Measurements from ENCODE around the gene ROBO2.
A peak's percentile ranks its signal among the peaks of the same experiment; 100 is the strongest.

Gene ROBO2

DNA sequence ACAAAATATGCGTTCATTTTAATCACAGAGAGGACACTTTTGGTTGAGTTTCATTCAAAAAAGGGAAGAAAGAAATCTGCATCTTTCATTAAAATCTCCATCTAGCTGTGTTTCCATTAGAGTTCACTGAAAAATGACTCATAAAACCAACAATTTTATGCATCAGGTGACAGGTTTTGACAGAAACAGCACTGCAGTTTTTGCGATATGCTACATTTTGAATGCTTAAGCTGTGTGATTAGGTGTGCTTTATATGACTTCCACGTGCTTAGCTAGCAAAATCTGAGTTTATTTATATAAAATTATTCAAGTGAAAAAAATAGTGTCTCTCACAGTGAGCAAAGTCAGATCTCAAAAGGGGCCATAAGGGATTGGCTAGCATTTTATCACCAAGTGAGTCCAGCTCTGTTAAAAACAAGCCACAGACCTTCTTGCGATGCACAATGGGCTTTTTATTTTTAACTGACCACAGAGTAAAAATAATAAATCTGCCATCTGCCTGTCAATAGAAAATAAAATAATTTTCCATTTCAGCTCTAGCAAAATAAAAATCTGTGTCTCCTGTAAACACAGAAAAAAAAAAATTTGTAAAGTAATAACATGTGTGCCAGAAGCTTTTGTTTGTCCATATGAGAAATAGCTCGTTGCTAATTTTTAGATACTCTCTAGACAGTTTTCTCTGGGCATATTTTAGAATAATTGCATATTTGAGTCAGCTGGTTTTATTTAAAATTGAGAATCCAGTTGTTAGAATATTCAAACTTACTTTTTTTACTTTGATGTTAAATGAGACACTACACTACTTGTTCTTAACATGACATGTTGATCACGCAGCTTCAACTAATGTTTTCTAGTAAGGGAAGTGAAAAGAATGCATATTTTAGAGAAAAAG, 409.8 kb downstream of the ROBO2 start:
- DNase-seq (ENCODE audit: insufficient read length, low spot score) (no peak), FAIRE-seq (peak; percentile 44)
- TF ChIP-seq, protein P1, sequence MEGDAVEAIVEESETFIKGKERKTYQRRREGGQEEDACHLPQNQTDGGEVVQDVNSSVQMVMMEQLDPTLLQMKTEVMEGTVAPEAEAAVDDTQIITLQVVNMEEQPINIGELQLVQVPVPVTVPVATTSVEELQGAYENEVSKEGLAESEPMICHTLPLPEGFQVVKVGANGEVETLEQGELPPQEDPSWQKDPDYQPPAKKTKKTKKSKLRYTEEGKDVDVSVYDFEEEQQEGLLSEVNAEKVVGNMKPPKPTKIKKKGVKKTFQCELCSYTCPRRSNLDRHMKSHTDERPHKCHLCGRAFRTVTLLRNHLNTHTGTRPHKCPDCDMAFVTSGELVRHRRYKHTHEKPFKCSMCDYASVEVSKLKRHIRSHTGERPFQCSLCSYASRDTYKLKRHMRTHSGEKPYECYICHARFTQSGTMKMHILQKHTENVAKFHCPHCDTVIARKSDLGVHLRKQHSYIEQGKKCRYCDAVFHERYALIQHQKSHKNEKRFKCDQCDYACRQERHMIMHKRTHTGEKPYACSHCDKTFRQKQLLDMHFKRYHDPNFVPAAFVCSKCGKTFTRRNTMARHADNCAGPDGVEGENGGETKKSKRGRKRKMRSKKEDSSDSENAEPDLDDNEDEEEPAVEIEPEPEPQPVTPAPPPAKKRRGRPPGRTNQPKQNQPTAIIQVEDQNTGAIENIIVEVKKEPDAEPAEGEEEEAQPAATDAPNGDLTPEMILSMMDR (IDR thresholded peaks at IDR 0.05; ENCODE audit: insufficient read depth, missing control alignments), result no peak

DNA sequence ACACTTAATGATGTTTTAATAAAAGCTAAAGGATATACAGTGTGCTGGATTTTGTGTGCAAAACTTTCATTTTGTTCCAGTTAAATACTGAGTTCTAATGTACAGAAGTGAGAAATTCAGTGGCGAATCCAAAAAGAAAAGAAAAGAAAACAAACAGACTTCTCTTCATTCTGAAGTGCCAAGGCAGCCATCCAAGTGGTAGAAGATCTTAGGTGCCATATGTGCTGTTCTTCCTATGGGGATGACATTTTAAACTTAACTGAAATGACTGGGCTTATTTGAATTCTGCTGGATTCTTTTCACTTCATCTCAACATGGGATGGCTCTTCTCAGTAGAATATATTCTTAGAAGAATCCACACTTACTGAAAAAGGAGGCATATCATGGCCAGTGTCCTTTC, 416.5 kb downstream of the ROBO2 start:
- FAIRE-seq (no peak), DNase-seq (ENCODE audit: insufficient read length, low spot score) (no peak)
- TF ChIP-seq, protein P1 (IDR thresholded peaks at IDR 0.05; ENCODE audit: insufficient read depth, missing control alignments), result no peak

DNA sequence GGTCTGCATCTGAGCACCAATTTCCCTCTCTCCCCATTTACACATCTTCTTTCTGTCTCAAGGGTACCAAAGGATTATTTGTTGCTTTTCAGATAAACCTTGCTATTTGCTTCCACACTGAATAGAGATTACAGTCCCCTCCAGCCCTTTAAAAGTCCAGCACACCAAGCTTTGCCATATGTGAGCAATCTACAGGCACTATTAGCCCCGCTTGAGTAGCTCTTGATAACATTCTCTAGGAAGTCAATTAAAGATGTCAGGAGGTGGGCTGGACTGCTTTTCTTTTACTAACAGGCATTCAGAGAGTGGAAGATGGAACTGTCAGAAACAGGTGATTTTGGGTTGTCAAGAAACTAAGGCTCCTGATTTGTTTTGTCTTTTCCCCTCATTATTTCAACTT, 417.0 kb downstream of the ROBO2 start:
- DNase-seq (ENCODE audit: insufficient read length, low spot score) (no peak), FAIRE-seq (no peak)
- TF ChIP-seq, protein P1 (IDR thresholded peaks at IDR 0.05; ENCODE audit: insufficient read depth, missing control alignments), result no peak

DNA sequence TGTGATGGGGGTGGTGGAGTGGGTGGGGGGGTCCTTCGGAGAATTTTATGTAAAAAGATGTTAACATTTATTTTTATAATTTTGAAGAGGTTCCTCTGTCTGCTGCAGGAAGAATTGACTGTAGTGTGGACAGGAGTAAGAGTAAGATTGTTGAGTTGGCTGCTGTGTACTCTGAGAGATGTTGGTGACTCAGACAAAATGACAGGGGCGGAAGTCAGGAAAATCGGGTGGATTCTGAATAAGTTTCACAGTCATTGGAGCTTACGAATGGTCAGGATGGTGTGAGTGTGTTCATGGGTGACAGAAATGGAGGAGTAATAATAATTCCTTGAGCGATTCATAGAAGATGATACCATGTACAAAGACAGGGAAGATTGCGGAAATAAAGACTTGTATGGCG, 420.0 kb downstream of the ROBO2 start:
- TF ChIP-seq, protein P1 (IDR thresholded peaks at IDR 0.05; ENCODE audit: insufficient read depth, missing control alignments), result no peak
- DNase-seq (ENCODE audit: insufficient read length, low spot score) (no peak), FAIRE-seq (no peak)

DNA sequence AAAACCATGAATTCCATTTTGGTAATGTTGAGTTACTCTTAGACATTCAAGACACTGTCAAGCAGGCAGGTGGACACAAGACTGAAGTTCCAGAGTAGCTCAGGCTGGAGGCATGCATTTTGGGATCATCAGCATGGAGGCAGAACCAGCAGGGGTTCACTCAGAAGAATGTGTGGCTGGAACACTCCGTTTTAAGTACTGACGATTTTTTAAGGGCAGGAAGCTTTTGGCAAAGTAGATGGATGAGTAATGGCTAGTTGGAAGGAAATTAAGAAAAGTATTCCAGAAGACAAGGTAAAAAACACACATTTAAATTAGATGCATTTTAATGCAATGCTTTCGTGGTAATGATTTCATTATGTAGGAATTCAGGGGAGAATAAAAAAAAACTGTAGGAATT, 420.4 kb downstream of the ROBO2 start:
- DNase-seq (ENCODE audit: insufficient read length, low spot score), result no peak
- TF ChIP-seq, protein P1 (IDR thresholded peaks at IDR 0.05; ENCODE audit: insufficient read depth, missing control alignments), result no peak
- FAIRE-seq, result no peak

DNA sequence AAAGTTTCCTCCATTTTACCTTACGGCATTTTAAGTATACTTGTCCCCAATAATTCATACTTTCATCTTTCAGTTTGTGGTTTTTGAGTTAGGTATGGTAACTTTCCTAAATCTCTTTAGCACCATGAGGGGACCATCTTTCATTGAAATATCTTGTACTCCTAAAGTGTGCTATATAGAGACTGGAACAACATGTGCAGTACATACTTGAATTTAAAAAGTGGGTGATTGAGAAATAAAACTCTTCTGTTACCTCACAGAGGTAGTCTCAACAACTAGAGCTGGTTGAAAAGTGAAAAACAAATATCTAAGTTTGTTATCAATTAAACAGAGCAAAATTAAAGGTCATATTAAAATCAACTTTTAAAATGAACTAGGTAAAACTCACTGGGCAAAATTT, 423.1 kb downstream of the ROBO2 start:
- FAIRE-seq (no peak), DNase-seq (ENCODE audit: insufficient read length, low spot score) (no peak)
- TF ChIP-seq, protein P1 (IDR thresholded peaks at IDR 0.05; ENCODE audit: insufficient read depth, missing control alignments), result no peak

DNA sequence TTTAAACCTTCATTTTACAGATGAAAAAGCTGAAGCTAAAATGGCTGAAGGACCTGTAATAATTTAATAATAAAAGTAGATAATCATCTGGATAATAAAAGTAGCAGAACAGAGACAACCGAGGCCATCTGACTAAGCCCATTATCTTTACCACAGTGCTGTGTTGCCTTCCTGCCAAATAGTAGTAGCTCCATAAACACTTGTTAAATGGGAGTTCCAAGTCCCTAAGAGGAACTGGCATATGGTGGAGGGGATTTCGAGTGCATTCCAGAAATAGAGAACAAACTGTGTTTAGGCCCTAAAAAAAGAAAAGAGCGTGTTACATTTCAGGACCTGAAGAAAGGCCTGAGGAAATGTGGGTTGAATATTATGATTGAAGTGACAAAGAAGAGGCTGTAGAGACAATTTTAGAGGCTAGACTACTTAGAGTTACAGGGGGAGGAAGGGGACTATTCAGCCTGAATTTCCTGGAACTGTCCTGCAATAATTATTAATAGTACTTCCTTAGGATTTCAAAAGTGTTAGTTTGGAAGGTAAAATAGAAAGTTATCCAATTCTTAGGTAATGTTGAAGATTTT, 424.3 kb downstream of the ROBO2 start:
- FAIRE-seq (no peak), DNase-seq (ENCODE audit: insufficient read length, low spot score) (no peak)
- TF ChIP-seq, protein P1 (IDR thresholded peaks at IDR 0.05; ENCODE audit: insufficient read depth, missing control alignments), result no peak

Data from D721Med (cell line).